GM23248 (cell line): ENCODE measurements around the gene SFR1. TPM values are rescaled to one million over a fixed set of nuclear protein-coding genes. Genes with fewer than 3 reads are reported as not detected.

ENCODE experiments used
- DNase-seq: peaks from one replicate; pipeline ENCODE4 v3.0.0-alpha.2; 2015
- H2AFZ ChIP-seq: fragments of 200-600 bp; sonication (generic); 2 replicates; pipeline ENCODE4 v1.6.1; 2016; ENCODE audit warnings: antibody characterized with exemption
- H3F3A ChIP-seq: fragments of 200-600 bp; sonication (generic); 2 replicates; pipeline ENCODE4 v1.6.1; 2016; ENCODE audit warnings: mild to moderate bottlenecking, antibody characterized with exemption, mixed run types; ENCODE audit not compliant: insufficient read depth
- H3K27ac ChIP-seq: fragments of 200-600 bp; sonication (generic); 2 replicates; pipeline ENCODE4 v1.5.1; 2016; ENCODE audit warnings: mild to moderate bottlenecking
- H3K27me3 ChIP-seq: fragments of 200-600 bp; sonication (generic); replicated peaks from 2 replicates; pipeline ENCODE4 v1.6.1; 2016; ENCODE audit warnings: mild to moderate bottlenecking; ENCODE audit not compliant: insufficient read depth
- H3K36me3 ChIP-seq: fragments of 200-600 bp; sonication (generic); 2 replicates; pipeline ENCODE4 v1.6.1; 2016; ENCODE audit warnings: low read depth, mild to moderate bottlenecking
- H3K4me1 ChIP-seq: fragments of 200-600 bp; sonication (generic); 2 replicates; pipeline ENCODE4 v1.6.1; 2016; ENCODE audit warnings: mild to moderate bottlenecking; ENCODE audit not compliant: insufficient read depth
- H3K4me2 ChIP-seq: fragments of 200-600 bp; sonication (generic); one replicate; pipeline ENCODE4 v1.6.1; 2016; ENCODE audit warnings: mild to moderate bottlenecking; ENCODE audit not compliant: unreplicated experiment
- H3K4me3 ChIP-seq: fragments of 200-600 bp; sonication (generic); 2 replicates; pipeline ENCODE4 v1.5.1; 2016; ENCODE audit warnings: mild to moderate bottlenecking
- H3K79me2 ChIP-seq: fragments of 200-600 bp; sonication (generic); 2 replicates; pipeline ENCODE4 v1.6.1; 2016; ENCODE audit warnings: mild to moderate bottlenecking; ENCODE audit not compliant: insufficient read depth
- H3K9ac ChIP-seq: fragments of 200-600 bp; sonication (generic); 2 replicates; pipeline ENCODE4 v1.6.1; 2016; ENCODE audit warnings: mild to moderate bottlenecking
- H3K9me2 ChIP-seq: fragments of 200-600 bp; sonication (generic); 2 replicates; pipeline ENCODE4 v1.6.1; 2016; ENCODE audit warnings: mixed run types, mild to moderate bottlenecking, moderate library complexity; ENCODE audit not compliant: insufficient read depth
- H3K9me3 ChIP-seq: fragments of 200-600 bp; sonication (generic); one replicate; pipeline ENCODE4 v1.6.1; 2017; ENCODE audit warnings: low read depth
- H4K20me1 ChIP-seq: fragments of 200-600 bp; sonication (generic); 2 replicates; pipeline ENCODE4 v1.6.0; 2016; ENCODE audit not compliant: insufficient read depth
- EZH2 ChIP-seq: fragments of 200-600 bp; sonication (generic); IDR thresholded peaks from 2 replicates; pipeline ENCODE4 v1.6.1; 2018; ENCODE audit warnings: antibody characterized with exemption, mild to moderate bottlenecking; ENCODE audit not compliant: insufficient read depth, poor library complexity, severe bottlenecking
- EZH2phosphoT487 ChIP-seq: fragments of 200-600 bp; sonication (generic); IDR thresholded peaks from 2 replicates; pipeline ENCODE4 v1.6.1; 2018; ENCODE audit warnings: antibody characterized with exemption, moderate library complexity, mild to moderate bottlenecking, low read depth; ENCODE audit not compliant: insufficient read depth
- WGBS, 2 experiments: methylation state at CpG; one replicate each; pipeline ENCODE4 v1.1.6; 2015 to 2017; ENCODE audit warnings: low lambda C conversion rate in 2 of 2, low coverage in 1 of 2; ENCODE audit errors: missing lambda C conversion rate in 2 of 2; 5-methylcytosine and 5-hydroxymethylcytosine counted together
- in situ Hi-C: fragments of 300-500 bp; cut with MboI; formaldehyde crosslinking; loops from 2 replicates; pipeline ENCODE4 v1.15.0; 2020
- polyA plus RNA-seq: library from polyadenylated mRNA; unstranded; fragments of >200 nt; fragmentation: Nextera tagmentation; extraction: Ambion mirVana; gene quantifications from 2 replicates; pipeline ENCODE4 v1.2.1, GENCODE V29; 2016
- total RNA-seq: library from RNA; depleted of rRNA; stranded (reverse); fragments of >200 nt; shearing (Covaris generic); gene quantifications from 2 replicates; pipeline ENCODE4 v1.2.3, GENCODE V29; 2014

SFR1 gene
- total and polyA plus RNA-seq, 2 experiments from 2014 or later, result 4.4 to 9.1 TPM

DNA sequence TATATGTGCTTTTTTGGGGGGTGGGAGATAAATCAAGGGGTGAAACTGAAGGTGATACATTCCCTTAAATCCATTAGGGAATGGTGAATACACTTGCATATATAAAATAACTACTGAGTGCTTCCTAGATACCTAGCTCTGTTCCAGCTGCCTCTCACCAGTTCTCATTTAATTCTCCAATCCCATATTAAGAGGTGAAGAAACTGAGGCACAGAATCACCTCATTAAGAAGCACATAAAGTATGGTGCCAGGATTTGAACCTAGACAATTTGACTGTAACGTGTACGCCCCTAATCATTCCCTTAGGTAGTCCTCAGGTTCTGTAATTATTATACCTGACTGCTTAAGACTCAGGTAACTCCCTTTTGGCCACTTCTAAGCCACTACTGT is 1.5 kb upstream of the SFR1 start:
- TF ChIP-seq EZH2phosphoT487 (no peak), EZH2 (no peak)
- in situ Hi-C loops, result no loop called here
- peak overlapping the region; percentile 98 for H3K9ac ChIP-seq
- peaks cover 17% of the 10 kb centered on the region for H3F3A ChIP-seq
- peaks cover 40% of the 10 kb centered on the region for H3K4me1 ChIP-seq
- H2AFZ ChIP-seq, result peak overlapping the region; percentile 89
- H3K9me2 ChIP-seq, result no peaks in the 10 kb centered on the region
- H3K79me2 ChIP-seq, result peaks cover 10% of the 10 kb centered on the region; the same call in 1 of the 2 replicates
- 11 to 24% methylated on average over 2 of the region's 2 CpGs for WGBS, 2 experiments
- peak overlapping the region; percentile 86 for H3K4me2 ChIP-seq
- no peaks in the 10 kb centered on the region for H3K9me3 ChIP-seq
- peak overlapping the region; percentile 100 for H3K27ac ChIP-seq
- DNase-seq, result no peak
- H3K27me3 ChIP-seq, result no peaks in the 10 kb centered on the region
- peak overlapping the region; percentile 80 for H3K4me3 ChIP-seq
- no peaks in the 10 kb centered on the region for H4K20me1 ChIP-seq
- H3K36me3 ChIP-seq, result no peaks in the 10 kb centered on the region

DNA sequence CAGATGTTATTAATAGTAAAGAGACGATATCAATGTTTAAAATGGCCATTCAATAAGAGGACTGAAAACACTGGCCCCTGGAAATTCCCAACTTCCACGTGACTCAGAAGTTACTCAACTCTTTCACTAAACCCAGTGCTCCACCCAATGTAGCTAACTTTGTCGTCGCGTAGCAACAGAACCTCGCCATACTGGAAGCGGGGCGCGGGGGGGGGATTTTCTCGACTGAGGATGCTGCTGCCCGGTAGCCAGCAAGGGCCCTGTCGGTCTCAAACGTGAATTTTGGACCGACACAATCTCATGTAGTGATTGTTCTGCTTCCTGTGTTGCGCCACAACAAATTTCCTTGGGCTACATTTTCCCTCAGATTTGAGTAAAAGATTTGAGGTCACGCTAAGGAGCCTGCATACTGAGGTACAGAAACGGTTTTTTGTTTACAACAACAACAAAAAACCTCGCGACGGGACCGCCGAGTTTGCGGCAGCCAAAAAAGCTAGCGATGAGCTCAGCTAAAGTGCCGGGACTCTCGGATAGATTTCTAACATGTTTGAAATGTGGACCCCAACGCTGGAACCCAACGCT is 977 bp upstream of the SFR1 start:
- peak overlapping the region; percentile 80 for H3K4me3 ChIP-seq
- in situ Hi-C loops, result no loop called here
- H3K4me2 ChIP-seq, result peak overlapping the region; percentile 86
- DNase-seq, result peak; percentile 99
- H3K27me3 ChIP-seq, result no peaks in the 10 kb centered on the region
- no peaks in the 10 kb centered on the region for H3K9me2 ChIP-seq
- peaks cover 17% of the 10 kb centered on the region for H3F3A ChIP-seq
- peak overlapping the region; percentile 89 for H2AFZ ChIP-seq
- no peaks in the 10 kb centered on the region for H3K9me3 ChIP-seq
- WGBS, 2 experiments, result 0 to 1% methylated on average over 28 of the region's 28 CpGs
- H3K27ac ChIP-seq, result peak overlapping the region; percentile 100
- no peaks in the 10 kb centered on the region for H4K20me1 ChIP-seq
- H3K4me1 ChIP-seq, result peaks cover 40% of the 10 kb centered on the region
- peak overlapping the region; percentile 98 for H3K9ac ChIP-seq
- H3K79me2 ChIP-seq, result peaks cover 10% of the 10 kb centered on the region; the same call in 1 of the 2 replicates
- no peaks in the 10 kb centered on the region for H3K36me3 ChIP-seq
- TF ChIP-seq EZH2 (no peak), EZH2phosphoT487 (no peak)

DNA sequence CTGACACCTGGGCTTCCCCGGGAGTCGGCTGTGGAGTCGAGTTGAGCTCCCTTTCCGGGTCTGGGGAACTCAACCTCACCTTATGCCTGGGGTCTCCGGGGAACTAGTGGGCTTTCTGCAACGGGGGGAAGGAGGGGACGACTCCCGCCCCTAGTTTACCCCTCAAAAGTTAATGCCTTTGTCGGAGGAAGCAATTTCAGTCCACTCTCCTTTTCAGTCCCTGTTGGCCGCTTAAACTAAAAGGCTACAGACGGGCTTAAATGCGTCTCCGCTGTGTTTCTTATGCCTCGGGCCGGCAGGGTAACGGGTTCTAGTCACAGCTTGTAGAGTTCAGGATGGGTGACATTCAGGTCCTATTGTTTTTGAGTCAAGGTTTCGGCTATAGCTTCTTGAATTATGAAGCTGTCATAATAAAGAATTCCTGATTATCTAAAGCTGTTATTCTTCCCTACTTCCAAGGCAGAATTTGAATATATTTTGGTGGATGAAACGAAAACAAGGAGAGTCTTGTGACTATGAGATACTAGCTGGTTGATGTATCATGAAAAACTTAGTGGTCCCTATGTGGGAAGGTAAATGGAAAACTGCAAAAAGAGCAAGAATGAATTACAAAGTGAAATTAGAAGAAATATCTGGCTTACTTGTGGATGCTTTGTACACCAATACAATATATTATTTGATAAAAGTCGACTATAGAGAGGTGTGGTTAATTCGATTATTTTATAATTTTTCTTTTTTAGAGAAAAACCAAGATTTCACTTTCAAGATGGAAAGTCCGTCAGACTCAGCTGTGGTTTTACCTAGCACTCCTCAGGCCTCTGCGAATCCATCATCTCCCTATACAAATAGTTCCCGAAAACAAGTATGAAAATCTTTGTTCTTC is 495 bp downstream of the SFR1 start:
- WGBS, 2 experiments, result 16 to 19% methylated on average over 22 to 23 of the region's 23 CpGs

DNA sequence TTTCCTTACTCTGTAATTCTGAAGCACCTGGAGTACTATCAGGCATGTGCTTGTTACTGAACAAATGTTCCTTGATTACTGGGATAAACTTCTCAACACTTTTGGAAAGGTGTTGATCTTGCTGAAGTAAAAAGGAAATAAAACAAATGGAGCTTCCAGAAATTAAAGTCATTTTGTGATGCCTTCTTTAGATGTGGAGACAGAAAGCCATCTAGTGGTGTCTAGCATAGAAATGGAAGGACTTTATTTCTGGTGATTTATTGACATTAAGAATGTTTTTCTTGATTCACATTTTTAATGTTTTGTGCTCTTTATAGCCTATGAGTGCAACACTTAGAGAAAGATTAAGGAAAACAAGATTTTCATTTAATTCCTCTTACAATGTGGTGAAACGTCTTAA is 1.4 kb downstream of the SFR1 start:
- in situ Hi-C loops, result no loop called here
- peak; percentile 47 for DNase-seq

More for the DNA sequence above, 495 bp downstream of the SFR1 start:
- Histone ChIP-seq H3K4me2 (peak overlapping the region; percentile 93), H3K9ac (peak overlapping the region; percentile 98), H3K27me3 (no peaks in the 10 kb centered on the region), H3K9me2 (no peaks in the 10 kb centered on the region), H3K4me1 (peaks cover 36% of the 10 kb centered on the region), H3K27ac (peak overlapping the region; percentile 100), H2AFZ (peak overlapping the region; percentile 92), H3K9me3 (no peaks in the 10 kb centered on the region), H4K20me1 (no peaks in the 10 kb centered on the region), H3K4me3 (peak overlapping the region; percentile 85), H3F3A (peaks cover 17% of the 10 kb centered on the region), H3K79me2 (peaks cover 10% of the 10 kb centered on the region; the same call in 1 of the 2 replicates), H3K36me3 (no peaks in the 10 kb centered on the region)
- TF ChIP-seq EZH2phosphoT487 (no peak), EZH2 (no peak)
- in situ Hi-C loops, result no loop called here
- DNase-seq, result peak; percentile 60

More for the DNA sequence above, 1.4 kb downstream of the SFR1 start:
- Histone ChIP-seq H3K9ac (no peak overlapping the region), H3F3A (peaks cover 17% of the 10 kb centered on the region), H3K4me3 (peak overlapping the region; percentile 85; the same call in 1 of the 2 replicates), H3K9me2 (no peaks in the 10 kb centered on the region), H3K27me3 (no peaks in the 10 kb centered on the region), H3K4me1 (peaks cover 29% of the 10 kb centered on the region), H3K4me2 (peak overlapping the region; percentile 93), H3K27ac (no peak overlapping the region), H3K36me3 (no peaks in the 10 kb centered on the region), H2AFZ (peak overlapping the region; percentile 26; the same call in 1 of the 2 replicates), H3K9me3 (no peaks in the 10 kb centered on the region), H3K79me2 (peaks cover 10% of the 10 kb centered on the region; the same call in 1 of the 2 replicates), H4K20me1 (no peaks in the 10 kb centered on the region)
- WGBS, 2 experiments, result 44 to 62% methylated on average over 1 of the region's 1 CpG
- no peak for TF ChIP-seq EZH2
- no peak for TF ChIP-seq EZH2phosphoT487
